ENCODE measurements around the gene TEDDM1.

- TF ChIP-seq CTCF (IDR thresholded peaks at IDR 0.05; ENCODE audit: low read depth, low read length) (no peak), EZH2phosphoT487 (IDR thresholded peaks at IDR 0.05; ENCODE audit: low read depth) (no peak)
These were observed 17.3 kb downstream of the TEDDM1 start for GRCh38 chr1:182383037-182383661.

Measured in OCI-LY3 (cell line).